ENCODE measurements around the gene APOL4.
"Not testable (repeated sequence)": the region's sequence is repeated elsewhere in the genome, so short reads cannot be mapped to it uniquely, and the experiment has no call there.

Gene APOL4

GRCh38 chr22:36183446-36183845 is 18.2 kb downstream of the APOL4 start:
- no peak for DNase-seq (ENCODE audit: low read depth)

GRCh38 chr22:36182857-36183256 is 18.8 kb downstream of the APOL4 start:
- DNase-seq (ENCODE audit: low read depth), result no peak

GRCh38 chr22:36182056-36182455 is 19.6 kb downstream of the APOL4 start:
- no peak for DNase-seq (ENCODE audit: low read depth)

GRCh38 chr22:36180928-36181327 is 20.7 kb downstream of the APOL4 start:
- DNase-seq (ENCODE audit: low read depth), result no peak

GRCh38 chr22:36180038-36180880 is 21.4 kb downstream of the APOL4 start:
- peak; percentile 76 for DNase-seq (ENCODE audit: low read depth)

- DNase-seq (ENCODE audit: low read depth), result no peak
These were observed 24.4 kb downstream of the APOL4 start for GRCh38 chr22:36177160-36177559.

GRCh38 chr22:36175892-36176291 is 25.7 kb downstream of the APOL4 start:
- no peak for DNase-seq (ENCODE audit: low read depth)

- no peak for DNase-seq (ENCODE audit: low read depth)
These were observed 29.7 kb downstream of the APOL4 start for GRCh38 chr22:36171941-36172340.

- DNase-seq (ENCODE audit: low read depth), result no peak
These were observed 34.9 kb downstream of the APOL4 start for GRCh38 chr22:36166518-36167220.

GRCh38 chr22:36166086-36166485 is 35.5 kb downstream of the APOL4 start:
- DNase-seq (ENCODE audit: low read depth), result no peak

- DNase-seq (ENCODE audit: low read depth), result no peak
These were observed 36.5 kb downstream of the APOL4 start for GRCh38 chr22:36165141-36165540.

- no peak for DNase-seq (ENCODE audit: low read depth)
These were observed 37.0 kb downstream of the APOL4 start for GRCh38 chr22:36164621-36165020.

GRCh38 chr22:36163497-36163896 is 38.1 kb downstream of the APOL4 start:
- no peak for DNase-seq (ENCODE audit: low read depth)

- no peak for DNase-seq (ENCODE audit: low read depth)
These were observed 39.2 kb downstream of the APOL4 start for GRCh38 chr22:36162127-36163034.

GRCh38 chr22:36161793-36162126 is 39.8 kb downstream of the APOL4 start:
- DNase-seq (ENCODE audit: low read depth), result not testable (repeated sequence)

- DNase-seq (ENCODE audit: low read depth), result no peak
These were observed 41.1 kb downstream of the APOL4 start, which contains the start of gene APOL3 for GRCh38 chr22:36160499-36160942. TSS of gene APOL3 (minus strand) at chr22:36160755. CDS start at chr22:36149055, 11,700 bp downstream.

- DNase-seq (ENCODE audit: low read depth), result peak; percentile 70
These were observed 44.8 kb downstream of the APOL4 start for GRCh38 chr22:36156515-36157419.

- no peak for DNase-seq (ENCODE audit: low read depth)
These were observed 45.5 kb downstream of the APOL4 start for GRCh38 chr22:36156119-36156514.

GRCh38 chr22:36155702-36156101 is 45.9 kb downstream of the APOL4 start:
- DNase-seq (ENCODE audit: low read depth), result no peak

- no peak for DNase-seq (ENCODE audit: low read depth)
These were observed 47.1 kb downstream of the APOL4 start for GRCh38 chr22:36154423-36154945.
